Loucy (cell line): Measurements from ENCODE around the gene LMO7.

Experiments used
- EZH2phosphoT487 ChIP-seq: fragments of 200-600 bp; IDR thresholded peaks from 2 replicates; pipeline ENCODE4 v1.6.1; 2018; ENCODE audit warnings: antibody characterized with exemption, mild to moderate bottlenecking, moderate library complexity, borderline replicate concordance
- TF ChIP-seq, protein P1 (sequence below): fragments of 200-600 bp; sonication (generic); conservative IDR thresholded peaks from 2 replicates; pipeline ENCODE4 v1.5.1; 2014; ENCODE audit warnings: mild to moderate bottlenecking, antibody characterized with exemption, low read length

- TF ChIP-seq, protein P1, sequence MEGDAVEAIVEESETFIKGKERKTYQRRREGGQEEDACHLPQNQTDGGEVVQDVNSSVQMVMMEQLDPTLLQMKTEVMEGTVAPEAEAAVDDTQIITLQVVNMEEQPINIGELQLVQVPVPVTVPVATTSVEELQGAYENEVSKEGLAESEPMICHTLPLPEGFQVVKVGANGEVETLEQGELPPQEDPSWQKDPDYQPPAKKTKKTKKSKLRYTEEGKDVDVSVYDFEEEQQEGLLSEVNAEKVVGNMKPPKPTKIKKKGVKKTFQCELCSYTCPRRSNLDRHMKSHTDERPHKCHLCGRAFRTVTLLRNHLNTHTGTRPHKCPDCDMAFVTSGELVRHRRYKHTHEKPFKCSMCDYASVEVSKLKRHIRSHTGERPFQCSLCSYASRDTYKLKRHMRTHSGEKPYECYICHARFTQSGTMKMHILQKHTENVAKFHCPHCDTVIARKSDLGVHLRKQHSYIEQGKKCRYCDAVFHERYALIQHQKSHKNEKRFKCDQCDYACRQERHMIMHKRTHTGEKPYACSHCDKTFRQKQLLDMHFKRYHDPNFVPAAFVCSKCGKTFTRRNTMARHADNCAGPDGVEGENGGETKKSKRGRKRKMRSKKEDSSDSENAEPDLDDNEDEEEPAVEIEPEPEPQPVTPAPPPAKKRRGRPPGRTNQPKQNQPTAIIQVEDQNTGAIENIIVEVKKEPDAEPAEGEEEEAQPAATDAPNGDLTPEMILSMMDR: no peak
- no peak for TF ChIP-seq EZH2phosphoT487
Observed at GRCh38 chr13:75904012-75904411, 267.9 kb downstream of the LMO7 start.
